ENCODE data around the gene HPD. TPM values are rescaled to one million over a fixed set of nuclear protein-coding genes. Genes with fewer than 3 reads are reported as not detected.
"Not testable (repeated sequence)": the region's sequence is repeated elsewhere in the genome, so short reads cannot be mapped to it uniquely, and the experiment has no call there.

Gene HPD
- total and polyA plus RNA-seq, 9 donors, result 1.2 to 7.2 (median 4.0) TPM

DNA sequence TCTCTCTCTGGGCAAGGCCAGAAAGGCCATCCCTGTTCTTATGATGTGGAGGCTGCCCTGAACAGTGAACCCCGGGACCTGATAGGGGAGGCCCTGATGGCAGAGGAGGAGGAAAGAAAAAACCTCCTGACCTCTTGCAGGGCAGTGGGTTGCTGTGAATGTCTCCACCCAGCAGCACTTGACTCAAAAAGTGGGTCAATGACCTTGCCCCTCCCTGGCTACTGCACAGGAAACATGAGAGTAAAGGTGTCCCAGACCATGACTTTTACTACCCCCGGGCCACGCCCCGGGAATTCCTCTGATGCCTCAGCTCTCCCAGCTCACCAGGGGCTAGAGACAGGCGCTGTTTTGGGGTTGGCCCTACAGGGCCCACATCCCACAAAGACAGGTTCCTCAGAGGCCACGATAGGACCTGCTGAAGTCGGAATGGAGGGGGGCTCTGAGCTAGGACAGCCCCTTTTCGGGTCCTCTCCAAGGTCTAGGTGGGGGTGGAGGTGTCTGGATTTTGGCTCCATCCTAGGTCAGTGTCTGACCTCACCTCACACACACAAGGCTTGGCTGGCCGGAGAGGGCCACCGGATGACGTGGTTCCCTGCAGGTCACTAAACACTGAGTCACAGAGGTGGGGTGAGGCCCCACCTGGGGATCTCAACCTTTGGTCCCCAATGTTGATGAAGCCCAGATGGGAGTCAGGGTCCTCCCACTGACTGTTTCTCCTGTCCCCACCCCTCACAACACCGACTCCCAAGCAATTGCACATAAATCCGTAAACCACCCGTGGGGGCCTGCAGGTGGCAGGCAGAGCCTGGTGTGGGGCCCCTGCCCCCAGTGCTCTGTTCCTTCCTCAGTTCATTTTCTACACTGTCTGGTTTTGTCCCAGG is 66.7 kb downstream of the HPD start:
- WGBS, 3 donors, result 80 to 87% (median 81%) methylated on average over 13 to 14 of the region's 14 CpGs
- intact Hi-C loops (cut with DNase I), result loop anchor here (2.0 to 5.0 kb wide), 3 partner anchors 90 to 95 kb away; no protein-coding TSS in a partner anchor
- Histone ChIP-seq H3K9me3 (no peaks in the 10 kb centered on the region), H3K4me1 (ENCODE audit: insufficient read depth) (peaks cover 10% of the 10 kb centered on the region), H3K36me3 (no peaks in the 10 kb centered on the region), H3K4me3 (no peak overlapping the region), H3K27me3 (no peaks in the 10 kb centered on the region), H3K27ac (no peak overlapping the region)
- DNase-seq, result no peak
- TF ChIP-seq, protein P1, sequence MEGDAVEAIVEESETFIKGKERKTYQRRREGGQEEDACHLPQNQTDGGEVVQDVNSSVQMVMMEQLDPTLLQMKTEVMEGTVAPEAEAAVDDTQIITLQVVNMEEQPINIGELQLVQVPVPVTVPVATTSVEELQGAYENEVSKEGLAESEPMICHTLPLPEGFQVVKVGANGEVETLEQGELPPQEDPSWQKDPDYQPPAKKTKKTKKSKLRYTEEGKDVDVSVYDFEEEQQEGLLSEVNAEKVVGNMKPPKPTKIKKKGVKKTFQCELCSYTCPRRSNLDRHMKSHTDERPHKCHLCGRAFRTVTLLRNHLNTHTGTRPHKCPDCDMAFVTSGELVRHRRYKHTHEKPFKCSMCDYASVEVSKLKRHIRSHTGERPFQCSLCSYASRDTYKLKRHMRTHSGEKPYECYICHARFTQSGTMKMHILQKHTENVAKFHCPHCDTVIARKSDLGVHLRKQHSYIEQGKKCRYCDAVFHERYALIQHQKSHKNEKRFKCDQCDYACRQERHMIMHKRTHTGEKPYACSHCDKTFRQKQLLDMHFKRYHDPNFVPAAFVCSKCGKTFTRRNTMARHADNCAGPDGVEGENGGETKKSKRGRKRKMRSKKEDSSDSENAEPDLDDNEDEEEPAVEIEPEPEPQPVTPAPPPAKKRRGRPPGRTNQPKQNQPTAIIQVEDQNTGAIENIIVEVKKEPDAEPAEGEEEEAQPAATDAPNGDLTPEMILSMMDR (IDR thresholded peaks at IDR 0.05), result no peak
- TF ChIP-seq POLR2A (IDR thresholded peaks at IDR 0.05) (no peak), EP300 (IDR thresholded peaks at IDR 0.05) (no peak)

DNA sequence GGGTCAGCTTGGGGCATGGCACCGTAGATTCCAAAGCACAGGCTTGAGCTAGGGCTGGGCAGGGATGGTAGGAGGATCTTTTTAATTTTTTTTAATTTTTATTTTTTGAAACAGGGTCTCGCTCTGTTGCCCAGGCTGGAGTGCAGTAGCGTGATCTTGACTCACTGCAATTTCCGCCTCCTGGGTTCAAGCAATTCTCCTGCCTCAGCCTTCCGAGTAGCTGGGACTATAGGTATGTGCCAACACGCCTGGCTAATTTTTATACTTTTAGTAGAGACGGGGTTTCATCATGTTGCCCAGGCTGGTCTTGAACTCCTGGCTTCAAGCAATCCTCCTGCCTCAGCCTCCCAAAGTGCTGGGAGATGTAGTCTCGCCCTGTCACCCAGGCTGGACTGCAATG is 67.9 kb downstream of the HPD start:
- not testable (repeated sequence) for H3K9me3 ChIP-seq; H3K36me3 ChIP-seq; H3K27me3 ChIP-seq; H3K4me3 ChIP-seq; H3K4me1 ChIP-seq (ENCODE audit: insufficient read depth); H3K27ac ChIP-seq; DNase-seq
- intact Hi-C loops (cut with DNase I), result loop anchor here in 3 of 4 donors (5.0 kb wide), 2 partner anchors 88 to 93 kb away; no protein-coding TSS in a partner anchor
- 90 to 96% (median 92%) methylated on average over 8 of the region's 8 CpGs for WGBS, 3 donors

DNA sequence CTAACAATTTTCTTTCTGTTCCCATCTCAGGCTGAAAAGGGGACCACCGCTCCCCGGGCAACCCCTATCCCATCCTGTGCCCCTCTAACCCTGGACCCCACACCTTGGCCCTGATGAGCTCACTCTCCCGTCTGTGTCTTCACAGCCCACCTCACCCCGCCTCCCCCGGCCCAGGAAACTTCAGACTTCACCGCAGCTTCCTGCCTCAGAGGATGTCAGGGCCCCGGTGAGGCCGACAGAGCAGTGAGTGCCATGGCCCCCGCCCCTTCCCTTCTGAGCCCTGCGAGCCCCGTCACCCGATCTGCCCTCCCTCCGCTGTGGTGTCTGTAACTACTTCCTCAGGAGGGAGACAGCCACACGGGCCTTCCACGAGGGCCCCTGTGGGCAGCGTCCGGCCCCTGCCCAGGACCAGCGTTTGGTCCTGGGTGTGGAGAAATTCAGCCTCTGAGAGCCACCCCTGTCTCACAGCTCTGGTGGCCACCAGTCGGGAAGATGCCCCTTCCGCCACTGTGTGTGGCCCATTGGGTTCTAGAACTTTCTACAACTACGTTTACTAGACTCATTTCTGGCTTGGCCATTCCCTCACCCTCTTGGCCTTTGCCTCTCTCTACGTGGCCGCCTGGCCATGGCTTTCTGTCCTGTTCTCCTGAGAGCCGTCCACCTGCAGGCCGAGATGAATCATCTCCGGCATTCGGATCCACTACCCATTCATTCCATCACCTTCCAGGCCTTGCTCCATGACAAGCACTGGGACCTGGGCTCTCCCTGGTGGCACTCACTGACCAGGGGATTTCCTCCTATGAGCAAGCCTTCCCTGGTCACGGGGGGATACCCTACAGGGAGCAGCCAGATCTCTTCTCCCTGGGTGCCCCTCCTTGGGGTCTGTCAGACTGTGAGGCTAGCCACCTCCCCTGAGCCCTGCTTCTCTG is 68.6 kb downstream of the HPD start:
- Histone ChIP-seq H3K27me3 (no peaks in the 10 kb centered on the region), H3K36me3 (no peaks in the 10 kb centered on the region), H3K4me3 (no peak overlapping the region), H3K27ac (no peak overlapping the region), H3K9me3 (no peaks in the 10 kb centered on the region), H3K4me1 (ENCODE audit: insufficient read depth) (peaks cover 5% of the 10 kb centered on the region)
- no peak for DNase-seq
- intact Hi-C loops (cut with DNase I), result loop anchor here in 3 of 4 donors (5.0 kb wide), 2 partner anchors 88 to 93 kb away; no protein-coding TSS in a partner anchor
- TF ChIP-seq, protein P1 (IDR thresholded peaks at IDR 0.05), result no peak
- no peak for TF ChIP-seq POLR2A (IDR thresholded peaks at IDR 0.05)
- TF ChIP-seq EP300 (IDR thresholded peaks at IDR 0.05), result no peak
- 70 to 74% (median 71%) methylated on average over 28 of the region's 28 CpGs for WGBS, 3 donors

Small RNA genes lying within 50 kb of the gene (small RNA-seq; reads per million reads assigned to genes)
- gene AC069503.3 (not detected), gene RF00017 (not detected), gene RNU7-170P (not detected)

Other genes with a start within 250 kb of the HPD start
- gene ORAI1, start 232.3 kb downstream of the HPD start, total RNA-seq, result 10 to 100 TPM in 5 of 7 donors, 1 to 10 TPM in 2; 4.5 to 18.4 (median 12.3) TPM
- gene ORAI1, start 232.3 kb downstream of the HPD start, polyA plus RNA-seq, result 10 to 100 TPM in 1 of 2 donors, 1 to 10 TPM in 1; 3.4 to 13.7 TPM
- gene MORN3, start 189.2 kb downstream of the HPD start, total RNA-seq, result 1 to 10 TPM in 2 of 7 donors, under 1 TPM in 5; 0.08 to 3.2 (median 0.65) TPM
- gene MORN3, start 189.2 kb downstream of the HPD start, polyA plus RNA-seq, result 1 to 10 TPM in 1 of 2 donors, under 1 TPM in 1; 0.65 to 1.2 TPM
- 10 to 100 TPM in 4 of 7 donors, 1 to 10 TPM in 3; 2.0 to 15.3 (median 10.1) TPM for gene TMEM120B, start 146.1 kb downstream of the HPD start, total RNA-seq
- gene TMEM120B, start 146.1 kb downstream of the HPD start, polyA plus RNA-seq, result 1 to 10 TPM; 4.7 to 5.6 TPM
- gene RHOF, start 65.2 kb downstream of the HPD start, total RNA-seq, result 10 to 100 TPM in 6 of 7 donors, 1 to 10 TPM in 1; 9.3 to 37.3 (median 18.2) TPM
- gene RHOF, start 65.2 kb downstream of the HPD start, polyA plus RNA-seq, result 1 to 10 TPM; 3.7 to 7.9 TPM
- 10 to 100 TPM in 5 of 7 donors, 1 to 10 TPM in 2; 8.7 to 44.6 (median 31.7) TPM for gene SETD1B, start 54.9 kb downstream of the HPD start, total RNA-seq
- 10 to 100 TPM in 1 of 2 donors, 1 to 10 TPM in 1; 6.2 to 15.5 TPM for gene SETD1B, start 54.9 kb downstream of the HPD start, polyA plus RNA-seq
- gene PSMD9, start 29.9 kb upstream of the HPD start, total RNA-seq, result 10 to 100 TPM; 24.4 to 57.0 (median 35.5) TPM
- 10 to 100 TPM; 25.6 to 58.7 TPM for gene PSMD9, start 29.9 kb upstream of the HPD start, polyA plus RNA-seq
- 10 to 100 TPM in 1 of 7 donors, 1 to 10 TPM in 6; 2.7 to 28.7 (median 8.2) TPM for gene CFAP251, start 59.7 kb upstream of the HPD start, total RNA-seq
- gene CFAP251, start 59.7 kb upstream of the HPD start, polyA plus RNA-seq, result 1 to 10 TPM; 1.2 to 5.5 TPM
- gene BCL7A, start 163.0 kb upstream of the HPD start, total RNA-seq, result 1 to 10 TPM; 4.4 to 9.1 (median 7.2) TPM
- 1 to 10 TPM; 5.0 to 6.4 TPM for gene BCL7A, start 163.0 kb upstream of the HPD start, polyA plus RNA-seq
- gene MLXIP, start 219.9 kb upstream of the HPD start, total RNA-seq, result 100 to 1,000 TPM in 2 of 7 donors, 10 to 100 TPM in 5; 23.2 to 111 (median 85.9) TPM
- gene MLXIP, start 219.9 kb upstream of the HPD start, polyA plus RNA-seq, result 10 to 100 TPM; 34.0 to 43.7 TPM